H9 (cell line): ENCODE data around the gene SIPA1. TPM values are rescaled to one million over a fixed set of nuclear protein-coding genes. Genes with fewer than 3 reads are reported as not detected.

Experiments
- DNase-seq: peaks from one replicate; pipeline ENCODE4 v3.0.0-alpha.2; 2017
- H2AFZ ChIP-seq: one replicate; pipeline ENCODE4 v1.6.1; 2013; ENCODE audit warnings: mild to moderate bottlenecking, low read length, control low read depth, moderate library complexity
- H2AK5ac ChIP-seq: 2 replicates; pipeline ENCODE4 v1.6.1; 2013; ENCODE audit warnings: low read length, control low read depth, mixed read lengths; ENCODE audit not compliant: insufficient read length
- H2BK120ac ChIP-seq: one replicate; pipeline ENCODE4 v1.6.1; 2013; ENCODE audit warnings: low read depth, mild to moderate bottlenecking, low read length, control low read depth, inconsistent platforms; ENCODE audit not compliant: poor library complexity, severe bottlenecking
- H2BK12ac ChIP-seq: 2 replicates; pipeline ENCODE4 v1.6.1; 2013; ENCODE audit warnings: low read length, control low read depth, mixed read lengths, low read depth; ENCODE audit not compliant: insufficient read length
- H2BK15ac ChIP-seq: 2 replicates; pipeline ENCODE4 v1.6.1; 2013; ENCODE audit warnings: low read depth, low read length, control low read depth
- H2BK20ac ChIP-seq: one replicate; pipeline ENCODE4 v1.6.1; 2013; ENCODE audit warnings: low read depth, mild to moderate bottlenecking, low read length, control low read depth, inconsistent platforms; ENCODE audit not compliant: poor library complexity, severe bottlenecking
- H2BK5ac ChIP-seq: 2 replicates; pipeline ENCODE4 v1.6.1; 2013; ENCODE audit warnings: low read length, control low read depth, mixed read lengths; ENCODE audit not compliant: insufficient read length
- H3K14ac ChIP-seq: 2 replicates; pipeline ENCODE4 v1.6.1; 2013; ENCODE audit warnings: low read length, control low read depth; ENCODE audit not compliant: insufficient read depth
- H3K18ac ChIP-seq: 2 replicates; pipeline ENCODE4 v1.6.1; 2013; ENCODE audit warnings: low read depth, mild to moderate bottlenecking, mixed read lengths, low read length, control low read depth; ENCODE audit not compliant: insufficient read length
- H3K23ac ChIP-seq: 2 replicates; pipeline ENCODE4 v1.6.1; 2013; ENCODE audit warnings: low read length, control low read depth, mixed read lengths, low read depth; ENCODE audit not compliant: insufficient read length
- H3K23me2 ChIP-seq: 2 replicates; pipeline ENCODE4 v1.6.1; 2013; ENCODE audit warnings: low read depth, mild to moderate bottlenecking, mixed read lengths, low read length, control low read depth; ENCODE audit not compliant: insufficient read length, poor library complexity, severe bottlenecking
- H3K27ac ChIP-seq: 2 replicates; pipeline ENCODE4 v1.5.1; 2013; ENCODE audit warnings: low read length, control low read depth, mixed read lengths, low read depth; ENCODE audit not compliant: insufficient read length
- H3K27me3 ChIP-seq: 2 replicates; pipeline ENCODE4 v1.6.1; 2013; ENCODE audit warnings: low read length, control low read depth, inconsistent platforms; ENCODE audit not compliant: insufficient read depth
- H3K4ac ChIP-seq: 2 replicates; pipeline ENCODE4 v1.6.1; 2013; ENCODE audit warnings: low read depth, mild to moderate bottlenecking, control low read depth, inconsistent platforms, low read length, moderate library complexity
- H3K4me1 ChIP-seq: 2 replicates; pipeline ENCODE4 v1.6.1; 2013; ENCODE audit warnings: low read length, control low read depth, inconsistent platforms; ENCODE audit not compliant: insufficient read depth
- H3K4me2 ChIP-seq: 2 replicates; pipeline ENCODE4 v1.6.1; 2013; ENCODE audit warnings: low read length, control low read depth, mixed read lengths; ENCODE audit not compliant: insufficient read length, insufficient read depth
- H3K56ac ChIP-seq: 2 replicates; pipeline ENCODE4 v1.6.1; 2013; ENCODE audit warnings: low read depth, mild to moderate bottlenecking, mixed read lengths, low read length, control low read depth; ENCODE audit not compliant: insufficient read length
- H3K79me1 ChIP-seq: 2 replicates; pipeline ENCODE4 v1.6.1; 2013; ENCODE audit warnings: low read depth, mild to moderate bottlenecking, moderate library complexity, low read length, control low read depth, inconsistent platforms; ENCODE audit not compliant: insufficient read depth, poor library complexity, severe bottlenecking
- H3K79me2 ChIP-seq: 2 replicates; pipeline ENCODE4 v1.6.1; 2013; ENCODE audit warnings: low read length, control low read depth, inconsistent platforms; ENCODE audit not compliant: insufficient read depth
- H3K9ac ChIP-seq: 2 replicates; pipeline ENCODE4 v1.6.1; 2013; ENCODE audit warnings: low read length, control low read depth, mixed read lengths; ENCODE audit not compliant: insufficient read length; ENCODE audit errors: extremely low read depth
- H3K9me3 ChIP-seq: one replicate; pipeline ENCODE4 v1.6.1; 2013; ENCODE audit warnings: low read depth, low read length, inconsistent platforms; ENCODE audit not compliant: control insufficient read depth
- H3T11ph ChIP-seq: one replicate; pipeline ENCODE4 v1.6.1; 2013; ENCODE audit warnings: mild to moderate bottlenecking, low read length, control low read depth, inconsistent platforms
- H4K20me1 ChIP-seq: one replicate; pipeline ENCODE4 v1.6.1; 2013; ENCODE audit not compliant: control insufficient read depth, insufficient read length, insufficient read depth
- H4K5ac ChIP-seq: 2 replicates; pipeline ENCODE4 v1.6.1; 2013; ENCODE audit warnings: low read depth, mild to moderate bottlenecking, mixed read lengths, low read length, control low read depth; ENCODE audit not compliant: insufficient read length
- H4K8ac ChIP-seq: replicated peaks from 2 replicates; pipeline ENCODE4 v1.6.1; 2013; ENCODE audit warnings: low read length, control low read depth, mixed read lengths, low read depth; ENCODE audit not compliant: insufficient read length
- H4K91ac ChIP-seq: 2 replicates; pipeline ENCODE4 v1.6.1; 2013; ENCODE audit warnings: low read depth, mild to moderate bottlenecking, moderate library complexity, mixed read lengths, low read length, control low read depth; ENCODE audit not compliant: insufficient read length
- H3K27ac Mint-ChIP-seq, 3 experiments: 2 replicates in 2 of 3; 3 replicates in 1 of 3; pipeline ENCODE4 v1.8.0; 2020 to 2021; ENCODE audit warnings: mixed read lengths in 3 of 3, mild to moderate bottlenecking in 1 of 3, moderate library complexity in 1 of 3
- H3K27me3 Mint-ChIP-seq: 2 replicates; pipeline ENCODE4 v1.8.0; 2021; ENCODE audit warnings: low read depth, mild to moderate bottlenecking, moderate library complexity, mixed read lengths
- H3K36me3 Mint-ChIP-seq, 3 experiments: 2 replicates in 2 of 3; 3 replicates in 1 of 3; pipeline ENCODE4 v1.8.0; 2020 to 2021; ENCODE audit warnings: low read depth in 3 of 3, mixed read lengths in 3 of 3; ENCODE audit not compliant: insufficient read depth in 1 of 3
- H3K4me1 Mint-ChIP-seq, 2 experiments: 2 replicates each; pipeline ENCODE4 v1.8.0; 2020; ENCODE audit warnings: mixed read lengths in 2 of 2
- H3K4me3 Mint-ChIP-seq, 2 experiments: 2 replicates in 1 of 2; 3 replicates in 1 of 2; pipeline ENCODE4 v1.8.0; 2020 to 2021; ENCODE audit warnings: mild to moderate bottlenecking in 2 of 2, mixed read lengths in 2 of 2, moderate library complexity in 1 of 2
- H3K9me3 Mint-ChIP-seq, 2 experiments: 2 replicates in 1 of 2; 3 replicates in 1 of 2; pipeline ENCODE4 v1.8.0; 2020; ENCODE audit warnings: mild to moderate bottlenecking in 2 of 2, mixed read lengths in 2 of 2, moderate library complexity in 1 of 2
- WGBS: extraction: QIAGEN DNeasy Blood & Tissue Kit; methylation state at CpG from one replicate; pipeline ENCODE4 v1.1.7; 2013; ENCODE audit warnings: missing lambda C conversion rate, low lambda C conversion rate, mixed read lengths; ENCODE audit not compliant: insufficient read length; ENCODE audit errors: extremely low coverage; 5-methylcytosine and 5-hydroxymethylcytosine counted together
- total RNA-seq: library from RNA; stranded (reverse); gene quantifications from 2 replicates; pipeline ENCODE4 v1.2.1, GENCODE V29; 2021
- TF ChIP-seq, protein P1 (sequence below): fragments of 200-600 bp; sonication (generic); conservative IDR thresholded peaks from 3 replicates; pipeline ENCODE4 v1.8.0; 2021; ENCODE audit warnings: antibody characterized with exemption, mild to moderate bottlenecking

SIPA1 gene
- total RNA-seq, 1 experiment from 2014 or later = 32.0 TPM

DNA sequence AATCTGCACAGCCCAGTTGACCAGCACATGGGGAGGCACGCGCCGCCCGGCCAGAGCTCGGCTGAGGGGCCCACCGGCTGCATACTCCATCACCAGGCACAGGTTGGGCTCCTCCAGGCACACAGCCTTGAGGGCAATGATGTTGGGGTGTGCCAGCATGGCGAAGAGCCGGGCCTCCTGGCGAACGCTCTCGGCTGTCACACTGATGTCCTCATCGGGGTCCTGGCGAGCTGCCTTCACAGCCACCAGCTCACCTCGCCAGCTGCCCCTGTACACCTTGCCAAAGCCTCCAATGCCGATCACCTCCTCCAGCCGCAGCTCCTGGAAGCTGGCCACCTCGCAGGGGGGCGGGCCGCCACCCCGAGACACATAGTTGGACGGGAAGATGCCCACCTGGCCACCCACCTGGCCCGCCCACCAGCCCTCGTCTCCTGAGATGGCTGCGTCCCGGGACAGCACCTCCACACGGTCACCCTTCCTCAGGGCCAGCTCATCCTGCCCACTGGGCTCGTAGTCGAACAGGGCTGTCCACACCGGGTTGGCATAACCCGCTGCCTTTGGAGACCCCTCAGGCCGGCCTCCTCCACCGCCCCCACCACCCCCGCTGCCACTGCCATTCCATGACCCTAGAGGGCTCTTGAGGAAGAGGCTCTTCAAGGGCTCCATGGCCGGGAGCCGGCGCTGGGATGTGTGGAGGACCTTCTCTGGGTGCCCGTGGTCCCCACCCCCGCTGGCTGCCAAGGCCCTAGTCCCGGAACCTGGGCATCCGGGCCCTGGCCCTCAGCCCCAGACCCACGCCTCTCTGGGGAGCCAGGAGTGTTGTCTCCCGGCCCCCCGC lies 24.6 kb upstream of the SIPA1 start:
- Histone ChIP-seq H4K91ac (no peak overlapping the region), H3K9me3 (no peaks in the 10 kb centered on the region), H4K5ac (no peak overlapping the region), H3K4me2 (peak overlapping the region; percentile 82), H3K56ac (no peak overlapping the region), H2BK20ac (no peak overlapping the region), H2BK120ac (peak overlapping the region; percentile 53), H3K14ac (no peak overlapping the region; the same call in 1 of the 2 replicates), H3K4me1 (no peaks in the 10 kb centered on the region; the same call in none of the 2 replicates), H3K27ac (no peak overlapping the region), H2BK5ac (no peak overlapping the region), H2AFZ (no peak overlapping the region), H4K20me1 (no peaks in the 10 kb centered on the region), H3K23ac (no peak overlapping the region), H3K4ac (no peak overlapping the region), H4K8ac (no peak overlapping the region), H3K18ac (peak overlapping the region; percentile 63), H2BK15ac (no peak overlapping the region), H3K79me1 (peaks cover 3% of the 10 kb centered on the region), H3K23me2 (peaks cover 18% of the 10 kb centered on the region), H3K79me2 (peaks cover 7% of the 10 kb centered on the region; the same call in 1 of the 2 replicates), H2AK5ac (no peak overlapping the region), H3T11ph (no peak overlapping the region), H2BK12ac (no peak overlapping the region), H3K27me3 (no peaks in the 10 kb centered on the region), H3K9ac (no peak overlapping the region)
- H3K4me1 Mint-ChIP-seq = peaks cover 17 to 24% of the 10 kb centered on the region in 2 experiments
- TF ChIP-seq, protein P1, sequence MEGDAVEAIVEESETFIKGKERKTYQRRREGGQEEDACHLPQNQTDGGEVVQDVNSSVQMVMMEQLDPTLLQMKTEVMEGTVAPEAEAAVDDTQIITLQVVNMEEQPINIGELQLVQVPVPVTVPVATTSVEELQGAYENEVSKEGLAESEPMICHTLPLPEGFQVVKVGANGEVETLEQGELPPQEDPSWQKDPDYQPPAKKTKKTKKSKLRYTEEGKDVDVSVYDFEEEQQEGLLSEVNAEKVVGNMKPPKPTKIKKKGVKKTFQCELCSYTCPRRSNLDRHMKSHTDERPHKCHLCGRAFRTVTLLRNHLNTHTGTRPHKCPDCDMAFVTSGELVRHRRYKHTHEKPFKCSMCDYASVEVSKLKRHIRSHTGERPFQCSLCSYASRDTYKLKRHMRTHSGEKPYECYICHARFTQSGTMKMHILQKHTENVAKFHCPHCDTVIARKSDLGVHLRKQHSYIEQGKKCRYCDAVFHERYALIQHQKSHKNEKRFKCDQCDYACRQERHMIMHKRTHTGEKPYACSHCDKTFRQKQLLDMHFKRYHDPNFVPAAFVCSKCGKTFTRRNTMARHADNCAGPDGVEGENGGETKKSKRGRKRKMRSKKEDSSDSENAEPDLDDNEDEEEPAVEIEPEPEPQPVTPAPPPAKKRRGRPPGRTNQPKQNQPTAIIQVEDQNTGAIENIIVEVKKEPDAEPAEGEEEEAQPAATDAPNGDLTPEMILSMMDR = no peak
- no peak overlapping the region for H3K27ac Mint-ChIP-seq
- no CpG with 5 or more reads among the region's 43 CpGs for WGBS
- DNase-seq = no peak
- H3K27me3 Mint-ChIP-seq = peaks cover 3% of the 10 kb centered on the region
- peaks cover 15 to 44% (median 41%) of the 10 kb centered on the region in 3 experiments; a peak in 6 of 7 replicates for H3K36me3 Mint-ChIP-seq
- H3K4me3 Mint-ChIP-seq = peak overlapping the region; percentile 94 to 97
- H3K9me3 Mint-ChIP-seq = no peaks in the 10 kb centered on the region
